IMR-90 (cell line): ENCODE data around the gene USP4. TPM values are rescaled to one million over a fixed set of nuclear protein-coding genes. Genes with fewer than 3 reads are reported as not detected.

Experiments
- ATAC-seq: fragments of 200-7000 bp; cut with Tn5 transposase; 2 replicates; pipeline ENCODE4 v1.9.1; 2020; ENCODE audit warnings: low read depth, mild to moderate bottlenecking, moderate library complexity
- BruUV-seq: library from RNA; stranded (reverse); fragments of 400-500 nt; replicated peaks from 2 replicates; lab custom pipeline; 2021; lab: Mats Ljungman, UMichigan
- CTCF ChIA-PET: fragments of 300-600 bp; formaldehyde crosslinking; extraction: SDS; loops from one replicate; lab custom pipeline; 2021; ENCODE audit warnings: antibody characterized with exemption; lab: Yijun Ruan, JAX
- POLR2A ChIA-PET: fragments of 300-600 bp; sonication (Branson Sonifier 250); formaldehyde crosslinking; loops from one replicate; lab custom pipeline; 2022; ENCODE audit warnings: antibody characterized with exemption; ENCODE audit not compliant: unreplicated experiment; lab: Charles Lee
- DNase-seq: peaks from one replicate; pipeline ENCODE4 v3.0.0; 2013
- H2AFZ ChIP-seq: replicated peaks from 2 replicates; pipeline ENCODE3; 2013; ENCODE audit warnings: low read length, mild to moderate bottlenecking; ENCODE audit not compliant: poor library complexity
- H2AK5ac ChIP-seq: 2 replicates; pipeline ENCODE4 v1.6.1; 2013; ENCODE audit warnings: low read depth, low read length, inconsistent platforms
- H2AK9ac ChIP-seq: replicated peaks from 2 replicates; pipeline ENCODE3; 2013; ENCODE audit warnings: mild to moderate bottlenecking, low read depth, low read length, moderate library complexity; ENCODE audit not compliant: poor library complexity
- H2BK120ac ChIP-seq: 2 replicates; pipeline ENCODE4 v1.6.1; 2013; ENCODE audit warnings: low read depth, low read length, inconsistent platforms
- H2BK15ac ChIP-seq: 3 replicates; pipeline ENCODE4 v1.6.1; 2013; ENCODE audit warnings: low read depth, low read length, inconsistent platforms
- H2BK20ac ChIP-seq: 2 replicates; pipeline ENCODE4 v1.6.1; 2013; ENCODE audit warnings: low read depth, mild to moderate bottlenecking, inconsistent platforms, low read length, moderate library complexity
- H2BK5ac ChIP-seq: 2 replicates; pipeline ENCODE4 v1.6.1; 2013; ENCODE audit warnings: mild to moderate bottlenecking, low read depth, low read length, inconsistent platforms; ENCODE audit not compliant: poor library complexity, severe bottlenecking
- H3K14ac ChIP-seq: replicated peaks from 2 replicates; pipeline ENCODE4 v1.6.1; 2013; ENCODE audit warnings: low read depth, low read length, inconsistent platforms
- H3K18ac ChIP-seq: 2 replicates; pipeline ENCODE4 v1.6.1; 2013; ENCODE audit warnings: low read depth, low read length, control low read depth
- H3K23ac ChIP-seq: 2 replicates; pipeline ENCODE4 v1.6.1; 2013; ENCODE audit warnings: low read depth, low read length, inconsistent platforms
- H3K27ac ChIP-seq: 2 replicates; pipeline ENCODE4 v1.5.1; 2013; ENCODE audit warnings: mild to moderate bottlenecking, control low read depth, low read length; ENCODE audit not compliant: insufficient read depth
- H3K27me3 ChIP-seq: 2 replicates; pipeline ENCODE4 v1.6.1; 2013; ENCODE audit warnings: low read length; ENCODE audit not compliant: control insufficient read depth, insufficient read depth
- H3K36me3 ChIP-seq: 2 replicates; pipeline ENCODE4 v1.6.1; 2013; ENCODE audit warnings: low read length, mixed read lengths; ENCODE audit not compliant: control insufficient read depth, insufficient read depth
- H3K4ac ChIP-seq: 2 replicates; pipeline ENCODE4 v1.6.1; 2013; ENCODE audit warnings: low read depth, low read length, inconsistent platforms
- H3K4me1 ChIP-seq: 2 replicates; pipeline ENCODE4 v1.6.1; 2013; ENCODE audit warnings: low read length, mixed read lengths; ENCODE audit not compliant: control insufficient read depth, insufficient read depth
- H3K4me2 ChIP-seq: 2 replicates; pipeline ENCODE4 v1.6.1; 2013; ENCODE audit warnings: low read depth, mild to moderate bottlenecking, control low read depth, low read length, moderate library complexity
- H3K4me3 ChIP-seq: 2 replicates; pipeline ENCODE4 v1.5.1; 2013; ENCODE audit warnings: low read depth, mild to moderate bottlenecking, control low read depth, low read length, moderate library complexity; ENCODE audit not compliant: insufficient read depth
- H3K56ac ChIP-seq: 2 replicates; pipeline ENCODE4 v1.6.1; 2013; ENCODE audit warnings: low read length, inconsistent platforms; ENCODE audit not compliant: insufficient read depth; ENCODE audit errors: extremely low read depth
- H3K79me1 ChIP-seq, 2 experiments: 2 replicates each; pipeline ENCODE4 v1.6.1; 2013; ENCODE audit warnings: low read length in 2 of 2, inconsistent platforms in 1 of 2, low read depth in 1 of 2
- H3K9ac ChIP-seq: 2 replicates; pipeline ENCODE4 v1.6.1; 2013; ENCODE audit warnings: low read depth, low read length, control low read depth
- H3K9me1 ChIP-seq: 2 replicates; pipeline ENCODE4 v1.6.1; 2013; ENCODE audit warnings: low read length, inconsistent platforms; ENCODE audit not compliant: insufficient read depth
- H3K9me3 ChIP-seq: 2 replicates; pipeline ENCODE4 v1.6.1; 2013; ENCODE audit warnings: low read length; ENCODE audit not compliant: control insufficient read depth, insufficient read depth
- H4K20me1 ChIP-seq: 2 replicates; pipeline ENCODE4 v1.6.1; 2013; ENCODE audit warnings: low read length, inconsistent platforms; ENCODE audit not compliant: insufficient read depth
- H4K5ac ChIP-seq: 2 replicates; pipeline ENCODE4 v1.6.1; 2013; ENCODE audit warnings: mild to moderate bottlenecking, low read depth, low read length, control low read depth
- H4K8ac ChIP-seq, 2 experiments: 2 replicates each; pipeline ENCODE4 v1.6.1; 2013; ENCODE audit warnings: low read depth in 2 of 2, low read length in 2 of 2, control low read depth in 1 of 2, inconsistent platforms in 1 of 2
- H4K91ac ChIP-seq: 2 replicates; pipeline ENCODE4 v1.6.1; 2013; ENCODE audit warnings: low read depth, low read length, inconsistent platforms; ENCODE audit not compliant: insufficient read depth
- BHLHE40 ChIP-seq: fragments of 150-350 bp; IDR thresholded peaks from 2 replicates; pipeline ENCODE4 v1.6.1; 2016; ENCODE audit warnings: mild to moderate bottlenecking, low read depth, low read length
- CHD1 ChIP-seq: IDR thresholded peaks from 2 replicates; pipeline ENCODE4 v1.6.1; 2012; ENCODE audit warnings: low read depth, low read length, improper control_type of control experiment
- CTCF ChIP-seq: conservative IDR thresholded peaks from 2 replicates; pipeline ENCODE4 v1.5.1; 2012; ENCODE audit warnings: mild to moderate bottlenecking, low read depth, low read length, improper control_type of control experiment
- ELK1 ChIP-seq: fragments of 150-350 bp; IDR thresholded peaks from 2 replicates; pipeline ENCODE4 v1.6.1; 2016; ENCODE audit warnings: low read depth, mild to moderate bottlenecking, low read length, moderate library complexity, borderline replicate concordance
- FOS ChIP-seq: fragments of 150-350 bp; IDR thresholded peaks from 2 replicates; pipeline ENCODE4 v1.6.1; 2016; ENCODE audit warnings: low read depth, low read length
- MXI1 ChIP-seq: IDR thresholded peaks from 2 replicates; pipeline ENCODE4 v1.6.1; 2012; ENCODE audit warnings: low read depth, mild to moderate bottlenecking, low read length, moderate library complexity, borderline replicate concordance
- SMC3 ChIP-seq: fragments of 150-350 bp; IDR thresholded peaks from 2 replicates; pipeline ENCODE4 v1.6.1; 2016; ENCODE audit warnings: low read depth, mild to moderate bottlenecking, antibody characterized with exemption, low read length, moderate library complexity
- WGBS, 2 experiments: methylation state at CpG; one replicate each; pipeline versions ENCODE4 v1.1.5 to v1.1.7; 2013; ENCODE audit warnings: missing lambda C conversion rate in 2 of 2; ENCODE audit not compliant: insufficient read length in 1 of 2; ENCODE audit errors: extremely low coverage in 2 of 2; 5-methylcytosine and 5-hydroxymethylcytosine counted together
- dilution Hi-C: fragments of 300-500 bp; cut with HindIII; formaldehyde crosslinking; loops from one replicate; pipeline ENCODE4 v1.14.3; 2018; ENCODE audit warnings: low sequenced_read_pairs; ENCODE audit not compliant: unreplicated experiment
- in situ Hi-C: fragments of 300-500 bp; cut with MboI; formaldehyde crosslinking; loops from 3 replicates; pipeline ENCODE4 v1.14.3; 2019; ENCODE audit warnings: low sequenced_read_pairs, inconsistent platforms, mixed read lengths
- intact Hi-C: fragments of 100-400 bp; cut with micrococcal nuclease; formaldehyde crosslinking; loops from 2 replicates; pipeline ENCODE4 v1.10.0; 2022
- polyA plus RNA-seq, 3 experiments: library from polyadenylated mRNA; depleted of rRNA; stranded (reverse); fragments of >200 nt; gene quantifications; 2 replicates each; pipeline ENCODE4 v1.2.3, GENCODE V29; 2012; ENCODE audit warnings: low replicate concordance in 1 of 3
- total RNA-seq: library from RNA; depleted of rRNA; stranded (reverse); fragments of >200 nt; gene quantifications from 2 replicates; pipeline ENCODE4 v1.2.3, GENCODE V29; 2012

The USP4 gene
- total and polyA plus RNA-seq, 2 of the 4 experiments (the other 2 are of a cell fraction) = 29.9 to 42.3 TPM

GRCh38 chr3:49265661-49266386, 74.0 kb downstream of the USP4 start:
- H3K4ac ChIP-seq = no peak overlapping the region
- H2BK5ac ChIP-seq = no peak overlapping the region
- no TSS peak for BruUV-seq
- peaks cover 4% of the 10 kb centered on the region; the same call in 1 of the 2 replicates for H3K36me3 ChIP-seq
- H4K5ac ChIP-seq = no peak overlapping the region
- no peak for DNase-seq
- H4K8ac ChIP-seq = no peak overlapping the region
- ChIA-PET CTCF (no interaction called here), POLR2A (no interaction called here)
- no peak overlapping the region for H2BK120ac ChIP-seq
- TF ChIP-seq CHD1 (no peak), SMC3 (no peak), ELK1 (no peak), BHLHE40 (no peak), MXI1 (no peak), CTCF (no peak), FOS (no peak)
- no peaks in the 10 kb centered on the region for H3K27me3 ChIP-seq
- dilution Hi-C loops = no loop called here
- H2AK5ac ChIP-seq = no peak overlapping the region
- no peaks in the 10 kb centered on the region for H3K79me1 ChIP-seq
- in situ Hi-C loops = no loop called here
- H3K4me3 ChIP-seq = no peak overlapping the region
- H3K14ac ChIP-seq = no peak overlapping the region
- no peaks in the 10 kb centered on the region for H3K9me3 ChIP-seq
- no peaks in the 10 kb centered on the region for H4K20me1 ChIP-seq
- H3K9ac ChIP-seq = no peak overlapping the region
- H3K4me2 ChIP-seq = no peak overlapping the region
- no peak overlapping the region for H3K27ac ChIP-seq
- no peak overlapping the region for H2AFZ ChIP-seq
- intact Hi-C loops = no loop called here
- H2BK15ac ChIP-seq = no peak overlapping the region
- H3K18ac ChIP-seq = no peak overlapping the region
- H3K56ac ChIP-seq = no peak overlapping the region
- H2BK20ac ChIP-seq = no peak overlapping the region
- peaks cover 2% of the 10 kb centered on the region for H3K9me1 ChIP-seq
- no peak overlapping the region for H4K91ac ChIP-seq
- ATAC-seq = no peak
- 94% methylated on average over 2 of the region's 10 CpGs; no CpG with 5 or more reads in 1 of the 2 experiments for WGBS, 2 experiments
- no peaks in the 10 kb centered on the region; the same call in 1 of the 2 replicates for H3K4me1 ChIP-seq
- H2AK9ac ChIP-seq = no peak overlapping the region
- no peak overlapping the region for H3K23ac ChIP-seq
